Cardiac muscle cell (in vitro differentiated cells and primary cell): ENCODE results near the gene SNX27. TPM values are rescaled to one million over a fixed set of nuclear protein-coding genes. Genes with fewer than 3 reads are reported as not detected.

Source experiments
- DNase-seq, 2 donors: peaks; one replicate each; pipeline versions ENCODE4 v3.0.0 to v3.0.0-alpha.2; 2010 to 2017; ENCODE audit warnings: low read depth in 1 of 2, low spot score in 1 of 2
- H3K27ac ChIP-seq: fragments of 200-600 bp; sonication (generic); 2 replicates; pipeline ENCODE4 v1.5.1; 2016
- H3K27me3 ChIP-seq: fragments of 200-600 bp; sonication (generic); 2 replicates; pipeline ENCODE4 v1.6.0; 2016; ENCODE audit warnings: control low read depth
- H3K36me3 ChIP-seq: fragments of 200-600 bp; sonication (generic); 2 replicates; pipeline ENCODE4 v1.5.1; 2016; ENCODE audit warnings: control low read depth
- H3K4me1 ChIP-seq: fragments of 200-600 bp; sonication (generic); 2 replicates; pipeline ENCODE4 v1.8.1; 2017; ENCODE audit warnings: low read depth, mild to moderate bottlenecking, mixed run types
- H3K4me3 ChIP-seq: fragments of 200-600 bp; sonication (generic); 2 replicates; pipeline ENCODE4 v1.5.1; 2016; ENCODE audit warnings: mild to moderate bottlenecking
- H3K9me3 ChIP-seq: fragments of 200-600 bp; sonication (generic); 2 replicates; pipeline ENCODE4 v1.5.1; 2017; ENCODE audit warnings: low read depth, mild to moderate bottlenecking, control low read depth
- polyA plus RNA-seq: library from polyadenylated mRNA; unstranded; fragments of >200 nt; fragmentation: Nextera tagmentation; extraction: Ambion mirVana; gene quantifications from 2 replicates; pipeline ENCODE4 v1.2.1, GENCODE V29; 2016
- total RNA-seq: library from RNA; depleted of rRNA; stranded (reverse); fragments of >200 nt; gene quantifications from 2 replicates; pipeline ENCODE4 v1.2.3, GENCODE V29; 2016
- TF ChIP-seq, protein P1 (sequence below): IDR thresholded peaks from 2 replicates; pipeline ENCODE4 v1.5.1; 2012; ENCODE audit warnings: low read depth, mild to moderate bottlenecking, low read length

SNX27 gene
- total and polyA plus RNA-seq, 2 experiments from 2014 or later, result 24.4 to 34.5 TPM

DNA sequence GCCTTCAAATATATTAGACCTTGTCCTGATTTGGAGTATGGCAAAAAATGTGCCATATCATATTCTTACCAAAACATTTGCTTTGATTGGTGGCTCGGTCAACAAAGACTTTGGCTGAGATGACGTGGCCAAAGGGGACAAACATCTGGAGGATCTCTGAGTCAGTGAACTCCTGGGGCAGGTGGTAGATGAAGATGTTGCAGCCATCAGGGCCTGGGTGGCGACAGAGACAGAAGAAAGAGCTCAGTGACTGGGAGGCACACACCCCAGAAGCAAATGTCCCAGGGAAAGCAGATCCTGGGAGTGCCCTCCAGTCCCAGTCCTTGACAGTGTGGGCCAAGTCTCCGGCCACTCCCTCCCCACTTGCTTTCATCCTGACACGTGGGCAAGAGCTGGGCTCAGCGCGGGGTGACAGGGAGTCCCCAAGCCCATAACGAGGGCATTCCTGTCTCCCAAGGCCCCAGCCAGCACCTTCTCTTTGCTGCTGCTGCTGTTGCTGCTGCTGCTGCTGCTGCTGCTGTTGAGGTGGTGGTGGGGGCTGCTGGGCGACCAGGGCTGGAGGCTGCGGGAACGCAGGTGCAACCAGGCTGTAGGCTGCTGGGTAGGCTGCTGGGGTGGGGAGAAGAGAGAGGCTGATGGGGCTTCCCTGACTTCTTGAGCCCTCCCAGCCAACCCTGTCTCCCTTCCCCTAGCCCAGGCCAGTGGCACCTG lies 94.1 kb downstream of the SNX27 start:
- Histone ChIP-seq H3K9me3 (no peaks in the 10 kb centered on the region), H3K27me3 (no peaks in the 10 kb centered on the region), H3K4me1 (no peaks in the 10 kb centered on the region), H3K36me3 (no peaks in the 10 kb centered on the region), H3K4me3 (no peak overlapping the region), H3K27ac (no peak overlapping the region)
- TF ChIP-seq, protein P1, sequence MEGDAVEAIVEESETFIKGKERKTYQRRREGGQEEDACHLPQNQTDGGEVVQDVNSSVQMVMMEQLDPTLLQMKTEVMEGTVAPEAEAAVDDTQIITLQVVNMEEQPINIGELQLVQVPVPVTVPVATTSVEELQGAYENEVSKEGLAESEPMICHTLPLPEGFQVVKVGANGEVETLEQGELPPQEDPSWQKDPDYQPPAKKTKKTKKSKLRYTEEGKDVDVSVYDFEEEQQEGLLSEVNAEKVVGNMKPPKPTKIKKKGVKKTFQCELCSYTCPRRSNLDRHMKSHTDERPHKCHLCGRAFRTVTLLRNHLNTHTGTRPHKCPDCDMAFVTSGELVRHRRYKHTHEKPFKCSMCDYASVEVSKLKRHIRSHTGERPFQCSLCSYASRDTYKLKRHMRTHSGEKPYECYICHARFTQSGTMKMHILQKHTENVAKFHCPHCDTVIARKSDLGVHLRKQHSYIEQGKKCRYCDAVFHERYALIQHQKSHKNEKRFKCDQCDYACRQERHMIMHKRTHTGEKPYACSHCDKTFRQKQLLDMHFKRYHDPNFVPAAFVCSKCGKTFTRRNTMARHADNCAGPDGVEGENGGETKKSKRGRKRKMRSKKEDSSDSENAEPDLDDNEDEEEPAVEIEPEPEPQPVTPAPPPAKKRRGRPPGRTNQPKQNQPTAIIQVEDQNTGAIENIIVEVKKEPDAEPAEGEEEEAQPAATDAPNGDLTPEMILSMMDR, result no peak
- DNase-seq, result no peak

GRCh38 chr1:151706464-151707415 lies 94.9 kb downstream of the SNX27 start:
- Histone ChIP-seq H3K9me3 (no peaks in the 10 kb centered on the region), H3K27me3 (no peaks in the 10 kb centered on the region), H3K4me3 (no peak overlapping the region), H3K36me3 (no peaks in the 10 kb centered on the region), H3K27ac (no peak overlapping the region), H3K4me1 (no peaks in the 10 kb centered on the region)
- no peak for DNase-seq
- TF ChIP-seq, protein P1, result no peak

- no peaks in the 10 kb centered on the region for H3K9me3 ChIP-seq
- no peak overlapping the region for H3K27ac ChIP-seq
- no peak overlapping the region for H3K4me3 ChIP-seq
- DNase-seq, result no peak
- no peaks in the 10 kb centered on the region for H3K4me1 ChIP-seq
- TF ChIP-seq, protein P1, result no peak
- no peaks in the 10 kb centered on the region for H3K27me3 ChIP-seq
- H3K36me3 ChIP-seq, result no peaks in the 10 kb centered on the region
These were observed 95.8 kb downstream of the SNX27 start for GRCh38 chr1:151707541-151708065.

DNA sequence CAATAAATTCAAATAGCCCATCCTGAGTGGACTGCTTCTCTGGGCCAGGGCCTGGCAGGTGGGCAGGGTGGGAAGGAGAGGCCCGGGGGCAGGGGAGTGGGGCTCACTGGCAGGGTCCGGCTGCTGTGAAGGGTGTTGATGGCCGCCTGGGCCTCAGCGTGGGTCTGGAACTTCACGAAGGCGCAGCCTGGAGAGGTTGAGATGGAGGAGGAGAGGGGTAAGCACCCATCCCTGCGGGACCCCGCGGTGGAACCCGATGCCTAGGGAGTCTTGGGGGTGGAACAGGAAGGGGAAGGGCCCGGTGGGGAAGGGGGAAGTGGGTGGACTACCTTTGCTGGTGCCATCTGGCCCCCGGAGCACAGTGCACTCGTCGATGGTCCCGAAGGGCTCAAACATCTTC lies 97.0 kb downstream of the SNX27 start:
- Histone ChIP-seq H3K27me3 (no peaks in the 10 kb centered on the region), H3K27ac (no peak overlapping the region), H3K4me1 (no peaks in the 10 kb centered on the region), H3K9me3 (no peaks in the 10 kb centered on the region), H3K36me3 (no peaks in the 10 kb centered on the region), H3K4me3 (no peak overlapping the region)
- TF ChIP-seq, protein P1, result no peak
- DNase-seq, result no peak

DNA sequence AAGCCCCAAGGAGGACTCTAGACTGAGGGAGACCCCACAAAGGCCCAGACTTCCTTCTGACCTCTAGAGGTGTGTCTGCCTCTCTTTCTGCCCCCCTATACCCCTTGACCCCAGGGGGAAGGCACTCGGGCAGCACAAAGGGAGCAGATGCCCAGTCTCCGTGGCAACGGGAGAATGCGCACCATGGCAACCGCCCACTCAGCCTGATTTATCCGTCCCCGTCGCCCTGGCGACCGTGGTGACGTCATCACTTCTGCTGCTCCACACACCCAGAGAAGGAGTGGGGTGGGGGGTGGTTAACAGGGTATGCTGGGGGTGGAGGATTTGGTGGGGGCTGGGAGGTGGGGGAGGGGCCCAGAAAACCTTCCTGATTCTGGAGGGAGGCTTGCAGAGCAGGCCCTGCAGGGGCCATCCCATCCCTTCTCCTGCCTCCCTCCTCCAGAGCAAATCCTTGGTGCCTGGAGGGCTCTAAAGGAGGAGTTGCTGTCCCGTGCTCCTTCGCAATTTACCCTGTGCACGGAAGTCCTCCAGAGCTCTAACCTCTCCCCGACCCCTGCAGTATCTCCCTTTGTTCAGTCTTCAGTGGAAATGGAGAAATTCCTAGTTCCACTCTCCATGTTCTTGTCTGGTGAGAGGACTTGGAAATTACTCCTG lies 98.5 kb downstream of the SNX27 start:
- H3K36me3 ChIP-seq, result no peaks in the 10 kb centered on the region
- no peaks in the 10 kb centered on the region for H3K4me1 ChIP-seq
- H3K27me3 ChIP-seq, result no peaks in the 10 kb centered on the region
- H3K27ac ChIP-seq, result no peak overlapping the region
- peak in 1 of 2 donors; percentile 62 for DNase-seq
- no peak overlapping the region for H3K4me3 ChIP-seq
- TF ChIP-seq, protein P1, result no peak
- no peaks in the 10 kb centered on the region for H3K9me3 ChIP-seq
